Medulla oblongata (tissue), 1 donor: ENCODE results near the gene PAAF1.
A peak's percentile ranks its signal among the peaks of the same experiment; 100 is the strongest.

Experiments
- DNase-seq: peaks from one replicate; pipeline ENCODE4 v3.0.0-alpha.2; 2015; ENCODE audit errors: extremely low spot score

The PAAF1 gene

DNA sequence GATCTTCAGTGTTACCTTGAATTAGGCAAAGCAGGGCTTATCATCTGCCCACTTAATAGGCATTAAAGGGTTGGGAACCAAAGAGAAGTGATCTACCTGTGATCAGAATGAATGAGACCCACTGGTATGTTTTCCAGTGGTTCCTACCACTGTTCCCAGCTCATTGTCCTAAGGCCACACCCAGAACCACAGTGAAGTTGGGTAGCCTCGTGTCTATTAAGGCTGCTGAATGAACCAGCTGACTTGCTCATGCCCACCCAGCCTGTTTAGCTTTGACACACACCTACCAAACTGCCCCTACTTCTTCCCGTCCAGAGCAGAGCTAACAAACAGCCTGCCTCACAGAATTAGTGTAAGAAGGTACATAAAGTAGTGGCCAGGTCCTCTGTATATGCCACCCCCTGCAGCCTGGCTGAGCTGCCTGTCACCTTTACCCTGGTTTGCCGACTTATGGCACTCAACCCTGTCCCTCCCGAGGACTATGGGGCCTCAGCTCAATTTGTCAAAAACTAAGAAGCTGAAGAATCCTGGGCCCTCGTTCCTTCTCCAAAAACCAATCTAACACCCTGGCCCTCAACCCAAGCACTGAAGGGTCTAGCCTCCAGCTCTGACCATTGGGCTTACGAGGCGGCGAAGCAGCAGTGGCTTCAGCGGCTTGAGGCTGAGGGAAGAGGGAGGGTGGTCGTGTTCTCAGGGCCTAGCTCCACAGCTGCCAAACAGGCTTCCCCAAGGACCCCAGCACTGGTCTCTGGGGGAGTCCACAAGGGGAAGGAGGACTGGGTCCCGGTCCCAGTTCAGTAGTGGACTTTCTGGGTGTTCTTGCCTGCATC lies 96.0 kb downstream of the PAAF1 start:
- DNase-seq: no peak

GRCh38 chr11:73974604-73975478 lies 98.0 kb downstream of the PAAF1 start:
- no peak for DNase-seq

GRCh38 chr11:73975479-73975757 lies 98.6 kb downstream of the PAAF1 start:
- DNase-seq: no peak

DNA sequence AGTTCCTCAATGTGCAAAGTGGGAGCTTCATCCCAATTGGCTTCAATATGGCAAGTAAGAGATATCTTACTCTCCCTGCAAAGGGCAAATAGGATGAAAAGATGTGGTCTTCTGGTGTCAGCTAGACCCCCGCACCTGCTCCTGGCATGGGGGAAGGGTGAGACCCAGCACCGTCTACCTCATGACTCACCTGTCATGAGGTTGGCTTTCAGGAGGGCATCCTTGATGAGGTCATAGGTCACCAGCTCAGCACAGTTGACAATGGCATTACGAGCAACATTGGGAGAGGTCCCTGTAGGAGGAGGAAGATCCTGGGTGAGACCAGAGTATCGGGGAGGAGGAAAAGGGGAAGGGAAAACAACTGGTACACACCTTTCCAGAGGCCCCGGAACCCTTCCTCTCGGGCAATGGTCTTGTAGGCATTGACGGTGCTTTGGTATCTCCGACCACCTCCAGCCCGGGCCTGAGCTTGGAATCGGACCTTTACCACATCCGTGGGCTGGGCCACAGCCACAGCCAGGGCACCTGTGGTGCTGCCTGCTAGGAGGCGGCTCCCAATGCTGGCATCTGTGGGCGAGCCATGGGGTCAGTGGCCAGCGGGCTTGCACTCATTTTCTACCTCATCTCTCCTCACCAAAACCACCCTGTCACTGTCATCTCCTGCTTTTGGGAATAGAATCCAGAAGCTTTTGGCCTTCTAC lies 99.8 kb downstream of the PAAF1 start:
- DNase-seq: no peak

- no peak for DNase-seq
Measured at GRCh38 chr11:73977856-73978519, 101.2 kb downstream of the PAAF1 start.

GRCh38 chr11:73978576-73979086 lies 101.8 kb downstream of the PAAF1 start:
- DNase-seq: no peak

- peak; percentile 52 for DNase-seq
Measured at GRCh38 chr11:73980001-73980961, 103.5 kb downstream of the PAAF1 start.
